ENCODE data around the gene HLA-B.
"Not testable (repeated sequence)": the region's sequence is repeated elsewhere in the genome, so short reads cannot be mapped to it uniquely, and the experiment has no call there.

Gene HLA-B

GRCh38 chr6:31378721-31379103, 21.7 kb upstream of the HLA-B start:
- Histone ChIP-seq H3K27me3 (ENCODE audit: control insufficient read depth, insufficient read depth, low read length) (peaks cover 7% of the 10 kb centered on the region), H3K4me3 (ENCODE audit: low read length) (no peak overlapping the region), H3K36me3 (ENCODE audit: control insufficient read depth, insufficient read depth, low read length) (no peaks in the 10 kb centered on the region), H3K9me3 (ENCODE audit: control insufficient read depth, low read length) (no peaks in the 10 kb centered on the region), H3K4me1 (ENCODE audit: control insufficient read depth, insufficient read depth, low read length) (peaks cover 19% of the 10 kb centered on the region), H3K9ac (ENCODE audit: low read length) (no peak overlapping the region)

GRCh38 chr6:31378062-31378720, 21.2 kb upstream of the HLA-B start:
- Histone ChIP-seq H3K27me3 (ENCODE audit: control insufficient read depth, insufficient read depth, low read length) (peaks cover 7% of the 10 kb centered on the region), H3K4me3 (ENCODE audit: low read length) (no peak overlapping the region), H3K9ac (ENCODE audit: low read length) (no peak overlapping the region), H3K9me3 (ENCODE audit: control insufficient read depth, low read length) (no peaks in the 10 kb centered on the region), H3K36me3 (ENCODE audit: control insufficient read depth, insufficient read depth, low read length) (no peaks in the 10 kb centered on the region), H3K4me1 (ENCODE audit: control insufficient read depth, insufficient read depth, low read length) (peaks cover 19% of the 10 kb centered on the region)

GRCh38 chr6:31377029-31377428, 20.1 kb upstream of the HLA-B start:
- no peaks in the 10 kb centered on the region for H3K36me3 ChIP-seq (ENCODE audit: control insufficient read depth, insufficient read depth, low read length)
- no peak overlapping the region for H3K4me3 ChIP-seq (ENCODE audit: low read length)
- H3K9ac ChIP-seq (ENCODE audit: low read length): no peak overlapping the region
- peaks cover 7% of the 10 kb centered on the region for H3K27me3 ChIP-seq (ENCODE audit: control insufficient read depth, insufficient read depth, low read length)
- H3K4me1 ChIP-seq (ENCODE audit: control insufficient read depth, insufficient read depth, low read length): peaks cover 19% of the 10 kb centered on the region
- H3K9me3 ChIP-seq (ENCODE audit: control insufficient read depth, low read length): no peaks in the 10 kb centered on the region

GRCh38 chr6:31375699-31376098, 18.7 kb upstream of the HLA-B start:
- peaks cover 19% of the 10 kb centered on the region for H3K4me1 ChIP-seq (ENCODE audit: control insufficient read depth, insufficient read depth, low read length)
- H3K9me3 ChIP-seq (ENCODE audit: control insufficient read depth, low read length): no peaks in the 10 kb centered on the region
- H3K36me3 ChIP-seq (ENCODE audit: control insufficient read depth, insufficient read depth, low read length): no peaks in the 10 kb centered on the region
- H3K4me3 ChIP-seq (ENCODE audit: low read length): no peak overlapping the region
- H3K9ac ChIP-seq (ENCODE audit: low read length): no peak overlapping the region
- peaks cover 7% of the 10 kb centered on the region for H3K27me3 ChIP-seq (ENCODE audit: control insufficient read depth, insufficient read depth, low read length)

GRCh38 chr6:31374118-31374517, 17.1 kb upstream of the HLA-B start:
- not testable (repeated sequence) for H3K4me3 ChIP-seq (ENCODE audit: low read length); H3K9ac ChIP-seq (ENCODE audit: low read length); H3K36me3 ChIP-seq (ENCODE audit: control insufficient read depth, insufficient read depth, low read length); H3K27me3 ChIP-seq (ENCODE audit: control insufficient read depth, insufficient read depth, low read length); H3K9me3 ChIP-seq (ENCODE audit: control insufficient read depth, low read length)
- H3K4me1 ChIP-seq (ENCODE audit: control insufficient read depth, insufficient read depth, low read length): peaks cover 19% of the 10 kb centered on the region

GRCh38 chr6:31368461-31368860, 11.5 kb upstream of the HLA-B start:
- Histone ChIP-seq H3K36me3 (ENCODE audit: control insufficient read depth, insufficient read depth, low read length) (no peaks in the 10 kb centered on the region), H3K9me3 (ENCODE audit: control insufficient read depth, low read length) (no peaks in the 10 kb centered on the region), H3K4me3 (ENCODE audit: low read length) (no peak overlapping the region), H3K27me3 (ENCODE audit: control insufficient read depth, insufficient read depth, low read length) (peaks cover 17% of the 10 kb centered on the region), H3K4me1 (ENCODE audit: control insufficient read depth, insufficient read depth, low read length) (no peaks in the 10 kb centered on the region), H3K9ac (ENCODE audit: low read length) (peak overlapping the region; percentile 1)

GRCh38 chr6:31366693-31367470, 9.9 kb upstream of the HLA-B start:
- no peaks in the 10 kb centered on the region for H3K36me3 ChIP-seq (ENCODE audit: control insufficient read depth, insufficient read depth, low read length)
- H3K4me3 ChIP-seq (ENCODE audit: low read length): no peak overlapping the region
- H3K9ac ChIP-seq (ENCODE audit: low read length): peak overlapping the region; percentile 16
- H3K9me3 ChIP-seq (ENCODE audit: control insufficient read depth, low read length): no peaks in the 10 kb centered on the region
- H3K4me1 ChIP-seq (ENCODE audit: control insufficient read depth, insufficient read depth, low read length): no peaks in the 10 kb centered on the region
- H3K27me3 ChIP-seq (ENCODE audit: control insufficient read depth, insufficient read depth, low read length): peaks cover 18% of the 10 kb centered on the region

GRCh38 chr6:31365864-31366263, 8.9 kb upstream of the HLA-B start:
- Histone ChIP-seq H3K4me1 (ENCODE audit: control insufficient read depth, insufficient read depth, low read length) (no peaks in the 10 kb centered on the region), H3K36me3 (ENCODE audit: control insufficient read depth, insufficient read depth, low read length) (no peaks in the 10 kb centered on the region), H3K4me3 (ENCODE audit: low read length) (no peak overlapping the region), H3K9ac (ENCODE audit: low read length) (no peak overlapping the region), H3K27me3 (ENCODE audit: control insufficient read depth, insufficient read depth, low read length) (peaks cover 20% of the 10 kb centered on the region), H3K9me3 (ENCODE audit: control insufficient read depth, low read length) (no peaks in the 10 kb centered on the region)

GRCh38 chr6:31363811-31364210, 6.8 kb upstream of the HLA-B start:
- no peaks in the 10 kb centered on the region for H3K9me3 ChIP-seq (ENCODE audit: control insufficient read depth, low read length)
- H3K27me3 ChIP-seq (ENCODE audit: control insufficient read depth, insufficient read depth, low read length): peaks cover 20% of the 10 kb centered on the region
- H3K9ac ChIP-seq (ENCODE audit: low read length): no peak overlapping the region

GRCh38 chr6:31362751-31363150, 5.8 kb upstream of the HLA-B start:
- H3K9me3 ChIP-seq (ENCODE audit: control insufficient read depth, low read length): no peaks in the 10 kb centered on the region
- no peak overlapping the region for H3K4me3 ChIP-seq (ENCODE audit: low read length)
- H3K9ac ChIP-seq (ENCODE audit: low read length): no peak overlapping the region
- no peaks in the 10 kb centered on the region for H3K36me3 ChIP-seq (ENCODE audit: control insufficient read depth, insufficient read depth, low read length)
- peaks cover 20% of the 10 kb centered on the region for H3K27me3 ChIP-seq (ENCODE audit: control insufficient read depth, insufficient read depth, low read length)
- H3K4me1 ChIP-seq (ENCODE audit: control insufficient read depth, insufficient read depth, low read length): no peaks in the 10 kb centered on the region

More at GRCh38 chr6:31363811-31364210, 6.8 kb upstream of the HLA-B start:
- H3K4me3 ChIP-seq (ENCODE audit: low read length): no peak overlapping the region
- no peaks in the 10 kb centered on the region for H3K4me1 ChIP-seq (ENCODE audit: control insufficient read depth, insufficient read depth, low read length)
- H3K36me3 ChIP-seq (ENCODE audit: control insufficient read depth, insufficient read depth, low read length): no peaks in the 10 kb centered on the region

GRCh38 chr6:31359581-31359980, 2.6 kb upstream of the HLA-B start:
- peaks cover 12% of the 10 kb centered on the region for H3K4me1 ChIP-seq (ENCODE audit: control insufficient read depth, insufficient read depth, low read length)
- H3K9me3 ChIP-seq (ENCODE audit: control insufficient read depth, low read length): no peaks in the 10 kb centered on the region
- peaks cover 8% of the 10 kb centered on the region for H3K27me3 ChIP-seq (ENCODE audit: control insufficient read depth, insufficient read depth, low read length)
- H3K36me3 ChIP-seq (ENCODE audit: control insufficient read depth, insufficient read depth, low read length): peaks cover 14% of the 10 kb centered on the region
- no peak overlapping the region for H3K4me3 ChIP-seq (ENCODE audit: low read length)
- H3K9ac ChIP-seq (ENCODE audit: low read length): no peak overlapping the region

- Histone ChIP-seq H3K9me3 (ENCODE audit: control insufficient read depth, low read length) (no peaks in the 10 kb centered on the region), H3K36me3 (ENCODE audit: control insufficient read depth, insufficient read depth, low read length) (peaks cover 24% of the 10 kb centered on the region), H3K4me3 (ENCODE audit: low read length) (no peak overlapping the region), H3K9ac (ENCODE audit: low read length) (peak overlapping the region; percentile 99), H3K27me3 (ENCODE audit: control insufficient read depth, insufficient read depth, low read length) (peaks cover 4% of the 10 kb centered on the region), H3K4me1 (ENCODE audit: control insufficient read depth, insufficient read depth, low read length) (peaks cover 19% of the 10 kb centered on the region)
These were observed 1.3 kb upstream of the HLA-B start for GRCh38 chr6:31358302-31358701.
